LNCAP (cell line): ENCODE results near the gene PYCR2.

Source experiments
- TF ChIP-seq, protein P1 (sequence below): fragments of 450-650 bp; IDR thresholded peaks from 2 replicates; pipeline ENCODE4 v1.5.1; 2017; ENCODE audit warnings: mild to moderate bottlenecking

Gene PYCR2

DNA sequence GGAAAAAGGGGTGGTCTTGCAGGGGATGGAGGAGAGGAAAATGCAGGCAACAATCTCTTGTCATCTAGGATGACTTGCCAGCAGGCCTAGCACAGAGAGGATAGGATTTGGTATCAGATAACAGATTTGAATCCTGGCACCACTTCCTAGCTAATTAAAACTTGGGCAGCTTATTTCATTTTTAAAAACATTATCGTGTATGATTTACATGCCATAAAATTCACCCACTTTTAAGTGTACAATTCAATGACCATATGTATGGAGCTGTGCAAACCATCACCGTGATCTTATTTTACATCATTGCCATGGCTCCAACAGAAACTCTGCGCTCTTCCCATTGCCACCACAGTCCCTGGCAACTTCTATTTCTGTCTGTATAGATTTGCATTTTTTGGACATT, 6.9 kb downstream of the PYCR2 start:
- TF ChIP-seq, protein P1, sequence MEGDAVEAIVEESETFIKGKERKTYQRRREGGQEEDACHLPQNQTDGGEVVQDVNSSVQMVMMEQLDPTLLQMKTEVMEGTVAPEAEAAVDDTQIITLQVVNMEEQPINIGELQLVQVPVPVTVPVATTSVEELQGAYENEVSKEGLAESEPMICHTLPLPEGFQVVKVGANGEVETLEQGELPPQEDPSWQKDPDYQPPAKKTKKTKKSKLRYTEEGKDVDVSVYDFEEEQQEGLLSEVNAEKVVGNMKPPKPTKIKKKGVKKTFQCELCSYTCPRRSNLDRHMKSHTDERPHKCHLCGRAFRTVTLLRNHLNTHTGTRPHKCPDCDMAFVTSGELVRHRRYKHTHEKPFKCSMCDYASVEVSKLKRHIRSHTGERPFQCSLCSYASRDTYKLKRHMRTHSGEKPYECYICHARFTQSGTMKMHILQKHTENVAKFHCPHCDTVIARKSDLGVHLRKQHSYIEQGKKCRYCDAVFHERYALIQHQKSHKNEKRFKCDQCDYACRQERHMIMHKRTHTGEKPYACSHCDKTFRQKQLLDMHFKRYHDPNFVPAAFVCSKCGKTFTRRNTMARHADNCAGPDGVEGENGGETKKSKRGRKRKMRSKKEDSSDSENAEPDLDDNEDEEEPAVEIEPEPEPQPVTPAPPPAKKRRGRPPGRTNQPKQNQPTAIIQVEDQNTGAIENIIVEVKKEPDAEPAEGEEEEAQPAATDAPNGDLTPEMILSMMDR = no peak

DNA sequence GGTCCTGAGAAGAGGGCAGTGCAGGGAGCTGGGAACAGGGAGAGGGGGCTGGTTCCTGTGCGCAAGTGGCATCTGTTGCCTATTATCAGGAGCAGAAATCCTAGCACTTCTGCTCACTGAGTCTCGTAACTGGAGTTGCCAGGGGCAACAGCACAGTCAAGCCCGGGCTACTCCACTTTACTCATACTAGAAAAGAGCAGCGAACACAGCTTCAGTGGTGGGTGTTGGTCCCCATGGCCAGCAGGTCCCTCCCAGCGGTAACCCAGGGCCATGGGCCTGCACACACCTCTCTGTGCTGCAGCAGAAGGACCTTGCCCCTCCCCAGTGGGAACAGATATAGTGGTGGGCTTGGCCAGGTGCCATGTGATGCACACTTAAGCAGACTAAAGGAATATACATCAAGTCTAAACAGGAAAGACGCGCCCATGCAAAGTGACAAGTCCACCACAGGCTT, 8.5 kb downstream of the PYCR2 start:
- TF ChIP-seq, protein P1 = no peak

DNA sequence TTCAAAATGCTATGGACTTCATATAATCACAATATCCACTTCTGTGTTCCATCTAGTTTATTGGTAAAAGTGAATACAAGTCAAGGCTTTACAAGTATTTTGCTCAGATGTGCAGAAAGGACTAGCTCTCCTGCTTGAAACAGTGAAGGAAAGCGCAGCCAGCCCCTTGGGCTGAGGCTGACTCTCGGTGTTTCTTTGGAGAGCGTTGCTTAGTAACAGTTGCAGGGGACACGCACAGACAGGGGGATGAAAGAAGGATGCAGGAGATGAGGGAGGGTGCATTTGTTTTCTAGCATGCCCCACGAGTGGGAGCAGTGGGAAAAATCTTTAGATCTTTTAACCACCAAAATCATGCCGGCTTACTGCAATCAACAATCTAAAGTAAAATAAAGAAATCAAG, 9.1 kb downstream of the PYCR2 start:
- TF ChIP-seq, protein P1 = no peak

DNA sequence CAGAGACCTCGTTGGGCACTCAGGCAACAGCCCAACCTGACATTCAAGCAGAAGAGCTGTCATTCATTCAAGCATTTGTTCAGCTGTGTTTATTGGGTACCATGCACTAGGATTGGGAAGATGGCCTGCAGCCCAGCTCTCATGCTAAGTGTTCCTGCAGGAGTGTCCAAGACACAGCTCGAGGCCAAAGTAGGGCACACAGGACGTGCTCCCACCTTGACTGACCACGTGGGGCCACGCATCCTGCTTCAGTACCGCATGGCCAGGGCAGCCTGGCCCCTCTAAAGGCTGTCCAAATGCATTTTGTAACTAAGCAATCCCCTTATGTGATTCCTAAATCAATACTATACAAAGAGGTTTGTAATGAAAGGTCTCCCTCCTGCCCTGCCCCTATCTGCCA, 9.7 kb downstream of the PYCR2 start:
- TF ChIP-seq, protein P1 = no peak

DNA sequence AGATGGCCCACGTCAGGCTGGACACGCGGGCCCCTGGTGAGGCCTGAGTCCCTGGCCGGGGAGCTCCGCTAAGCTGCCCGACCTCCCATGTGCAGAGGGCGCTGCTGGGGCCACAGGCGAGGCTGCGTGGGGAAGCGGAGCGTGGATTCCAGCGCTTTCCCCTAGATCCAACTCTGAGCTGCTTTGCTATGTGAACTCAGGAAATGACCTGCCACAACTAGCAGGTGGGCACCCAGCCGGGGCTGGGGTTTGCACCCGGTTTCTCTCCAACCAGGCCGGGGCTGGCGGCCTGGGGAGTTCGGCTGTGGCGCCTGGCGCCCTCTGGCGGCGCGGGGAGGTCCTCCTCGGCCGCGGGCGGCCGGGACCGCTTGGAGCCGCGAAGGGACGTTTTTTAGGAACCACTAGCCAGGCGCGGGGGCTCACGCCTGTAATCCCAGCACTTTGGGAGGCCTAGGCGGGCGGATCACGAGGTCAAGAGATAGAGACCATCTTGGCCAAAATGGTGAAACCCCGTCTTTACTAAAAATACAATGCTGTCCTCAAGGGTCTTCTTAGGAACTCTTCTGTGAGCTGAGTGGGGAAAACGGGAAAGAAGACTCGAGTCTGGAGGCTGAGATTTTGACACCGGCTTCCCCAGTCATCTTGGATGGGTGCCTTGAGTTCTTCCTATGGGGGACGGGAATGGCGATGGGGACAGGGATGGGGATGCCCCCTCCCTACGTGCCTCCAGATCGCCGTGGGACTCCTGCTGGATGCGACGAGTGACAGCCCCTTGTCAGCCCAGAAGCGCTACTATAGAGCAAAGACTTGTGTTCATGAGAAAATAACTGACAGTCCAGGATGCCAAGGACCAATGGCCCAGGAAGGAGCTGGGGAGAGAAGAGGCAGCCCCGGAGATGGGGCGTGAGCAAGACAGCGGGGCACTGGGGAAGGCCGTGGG, 12.6 kb downstream of the PYCR2 start:
- TF ChIP-seq, protein P1 = peak; percentile 42

DNA sequence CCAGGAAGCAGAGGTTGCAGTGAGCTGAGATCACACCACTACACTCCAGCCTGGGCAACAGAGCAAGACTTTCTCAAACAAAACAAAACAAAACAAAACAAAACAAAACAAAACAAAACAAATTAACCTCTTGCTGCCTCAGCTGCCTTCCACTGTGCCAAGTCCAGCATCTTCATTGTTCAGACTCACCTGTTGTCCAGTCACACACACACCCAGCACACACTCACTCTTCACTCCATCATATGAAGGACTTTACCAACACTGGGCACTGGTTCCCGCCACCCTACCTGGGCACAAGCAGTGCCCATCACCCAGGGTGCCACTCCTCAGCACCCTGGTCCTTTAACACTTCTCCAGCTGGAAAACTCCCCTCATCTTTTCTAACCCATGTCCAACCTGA, 14.6 kb downstream of the PYCR2 start:
- TF ChIP-seq, protein P1 = no peak

DNA sequence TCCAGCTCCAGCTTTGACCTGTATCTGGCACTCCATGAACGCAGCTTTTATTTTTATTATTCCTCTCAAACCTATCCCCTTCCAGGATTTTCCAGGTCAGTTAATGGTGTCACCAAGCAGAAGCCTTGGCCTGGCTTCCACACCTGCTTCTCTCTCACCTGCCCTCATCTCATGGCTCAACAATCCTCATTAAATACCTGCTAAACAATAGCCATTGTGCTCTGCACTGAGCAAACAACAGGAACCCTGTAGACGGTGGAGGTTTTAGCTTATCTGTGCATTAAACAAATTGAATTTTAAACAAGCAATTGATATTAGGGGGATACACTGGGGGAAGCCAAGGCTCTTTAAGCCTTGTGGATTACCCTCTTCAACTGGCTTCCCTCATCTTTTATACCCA, 15.3 kb downstream of the PYCR2 start:
- TF ChIP-seq, protein P1 = no peak
